OCI-LY7 (cell line): ENCODE measurements around the gene USP6NL. TPM values are rescaled to one million over a fixed set of nuclear protein-coding genes. Genes with fewer than 3 reads are reported as not detected.

Experiments
- BruUV-seq: library from RNA; stranded (reverse); fragments of 400-500 nt; replicated peaks from 2 replicates; lab custom pipeline; 2021; lab: Mats Ljungman, UMichigan
- CTCF ChIA-PET: fragments of 300-600 bp; sonication (Branson Sonifier 250); formaldehyde crosslinking; loops from one replicate; lab custom pipeline; 2022; ENCODE audit warnings: antibody characterized with exemption; ENCODE audit not compliant: unreplicated experiment; lab: Charles Lee
- POLR2A ChIA-PET: fragments of 300-600 bp; sonication (Branson Sonifier 250); formaldehyde crosslinking; loops from one replicate; lab custom pipeline; 2022; ENCODE audit warnings: antibody characterized with exemption; lab: Charles Lee
- DNase-seq: peaks from one replicate; pipeline ENCODE4 v3.0.0-alpha.2; 2015; ENCODE audit warnings: low spot score
- H2AFZ ChIP-seq: fragments of 200-600 bp; sonication (generic), shearing (Covaris generic); 2 replicates; pipeline ENCODE4 v1.6.1; 2014; ENCODE audit warnings: mild to moderate bottlenecking, antibody characterized with exemption, low read length, moderate library complexity
- H3K27ac ChIP-seq: fragments of 200-600 bp; sonication (generic); 2 replicates; pipeline ENCODE4 v1.5.1; 2014; ENCODE audit warnings: mixed run types, low read depth, mild to moderate bottlenecking, moderate library complexity, low read length, inconsistent platforms; ENCODE audit not compliant: poor library complexity, severe bottlenecking
- H3K36me3 ChIP-seq: fragments of 200-600 bp; sonication (generic); 2 replicates; pipeline ENCODE4 v1.6.1; 2014; ENCODE audit warnings: mild to moderate bottlenecking, antibody characterized with exemption, low read length, moderate library complexity, mixed read lengths; ENCODE audit not compliant: insufficient read depth
- H3K4me1 ChIP-seq: fragments of 200-600 bp; sonication (generic); 2 replicates; pipeline ENCODE4 v1.5.1; 2014; ENCODE audit warnings: mild to moderate bottlenecking, low read length; ENCODE audit not compliant: insufficient read depth, poor library complexity, severe bottlenecking
- H3K4me2 ChIP-seq: fragments of 200-600 bp; sonication (generic); 2 replicates; pipeline ENCODE4 v1.6.1; 2014; ENCODE audit warnings: mild to moderate bottlenecking, low read length
- H3K4me3 ChIP-seq: fragments of 200-600 bp; sonication (generic); 2 replicates; pipeline ENCODE4 v1.5.1; 2014; ENCODE audit warnings: mild to moderate bottlenecking, low read depth, low read length; ENCODE audit not compliant: poor library complexity, severe bottlenecking
- H3K79me2 ChIP-seq: fragments of 200-600 bp; sonication (generic); 2 replicates; pipeline ENCODE4 v1.6.1; 2016; ENCODE audit warnings: low read depth, mild to moderate bottlenecking, low read length, moderate library complexity, mixed read lengths; ENCODE audit not compliant: insufficient read depth
- H3K9me2 ChIP-seq: fragments of 200-600 bp; sonication (generic); 2 replicates; pipeline ENCODE4 v1.6.1; 2016; ENCODE audit warnings: mild to moderate bottlenecking, low read length, mixed read lengths; ENCODE audit not compliant: insufficient read depth
- H3K9me3 ChIP-seq: fragments of 200-600 bp; sonication (generic); 2 replicates; pipeline ENCODE4 v1.6.1; 2014; ENCODE audit warnings: mild to moderate bottlenecking, mixed run types, low read length, mixed read lengths
- H4K20me1 ChIP-seq: fragments of 200-600 bp; sonication (generic); 2 replicates; pipeline ENCODE4 v1.6.1; 2014; ENCODE audit warnings: mild to moderate bottlenecking, antibody characterized with exemption, low read length, moderate library complexity, mixed read lengths; ENCODE audit not compliant: insufficient read depth
- CTCF ChIP-seq: fragments of 200-600 bp; sonication (generic); conservative IDR thresholded peaks from 2 replicates; pipeline ENCODE4 v1.5.1; 2014; ENCODE audit warnings: mild to moderate bottlenecking, antibody characterized with exemption, low read length, moderate library complexity, mixed read lengths
- EZH2phosphoT487 ChIP-seq: fragments of 200-600 bp; sonication (generic); IDR thresholded peaks from 2 replicates; pipeline ENCODE4 v1.6.1; 2018; ENCODE audit warnings: low read depth, borderline replicate concordance, mild to moderate bottlenecking, mixed run types, antibody characterized with exemption, low read length, moderate library complexity, mixed read lengths
- intact Hi-C: fragments of 100-400 bp; cut with micrococcal nuclease; formaldehyde crosslinking; loops from one replicate; pipeline ENCODE4 v1.10.0; 2022; ENCODE audit not compliant: unreplicated experiment
- total RNA-seq, 2 experiments: library from RNA; depleted of rRNA in 1 of 2; stranded (reverse); fragments of >200 nt in 1 of 2; shearing (Covaris generic) in 1 of 2; gene quantifications; 2 replicates each; pipeline ENCODE4 v1.2.3, GENCODE V29; 2014 to 2022

USP6NL gene
- total RNA-seq, 2 experiments from 2014 or later, result 41.7 to 59.7 TPM

GRCh38 chr10:11510281-11510680 is 101.2 kb downstream of the USP6NL start:
- no peaks in the 10 kb centered on the region; the same call in 1 of the 2 replicates for H3K79me2 ChIP-seq
- no peak overlapping the region for H3K4me2 ChIP-seq
- H3K27ac ChIP-seq, result no peak overlapping the region
- no peak overlapping the region for H3K4me3 ChIP-seq
- no peak overlapping the region for H2AFZ ChIP-seq
- peaks cover 74% of the 10 kb centered on the region for H3K36me3 ChIP-seq
- no TSS peak for BruUV-seq
- TF ChIP-seq EZH2phosphoT487 (no peak), CTCF (no peak)
- intact Hi-C loops, result no loop called here
- ChIA-PET CTCF (no interaction called here), POLR2A (interaction anchor here (0.5 kb wide), 1 partner anchor 169 kb away, joined by 3 read pairs; no protein-coding TSS in a partner anchor)
- H4K20me1 ChIP-seq, result no peaks in the 10 kb centered on the region
- H3K4me1 ChIP-seq, result peaks cover 2% of the 10 kb centered on the region
- no peaks in the 10 kb centered on the region for H3K9me3 ChIP-seq
- H3K9me2 ChIP-seq, result no peaks in the 10 kb centered on the region
- DNase-seq, result no peak

GRCh38 chr10:11509036-11509435 is 102.4 kb downstream of the USP6NL start:
- Histone ChIP-seq H3K79me2 (no peaks in the 10 kb centered on the region; the same call in 1 of the 2 replicates), H3K9me2 (no peaks in the 10 kb centered on the region), H3K36me3 (peaks cover 75% of the 10 kb centered on the region), H3K9me3 (no peaks in the 10 kb centered on the region), H3K4me1 (no peaks in the 10 kb centered on the region), H3K4me3 (no peak overlapping the region), H4K20me1 (no peaks in the 10 kb centered on the region), H2AFZ (no peak overlapping the region), H3K27ac (no peak overlapping the region), H3K4me2 (no peak overlapping the region)
- ChIA-PET CTCF (no interaction called here), POLR2A (interaction anchor here (0.7 kb wide), 1 partner anchor 101 kb away, joined by 3 read pairs; no protein-coding TSS in a partner anchor)
- BruUV-seq, result no TSS peak
- no peak for TF ChIP-seq CTCF
- TF ChIP-seq EZH2phosphoT487, result no peak
- no peak for DNase-seq
- intact Hi-C loops, result loop anchor here (10.0 kb wide), 1 partner anchor 466 kb away; no protein-coding TSS in a partner anchor

GRCh38 chr10:11506247-11506789 is 105.1 kb downstream of the USP6NL start:
- DNase-seq, result no peak
- H2AFZ ChIP-seq, result no peak overlapping the region
- no peak overlapping the region for H3K4me3 ChIP-seq
- peaks cover 4% of the 10 kb centered on the region; the same call in 1 of the 2 replicates for H3K79me2 ChIP-seq
- no peaks in the 10 kb centered on the region for H4K20me1 ChIP-seq
- no TSS peak for BruUV-seq
- CTCF ChIA-PET, result no interaction called here
- H3K4me2 ChIP-seq, result no peak overlapping the region
- H3K9me3 ChIP-seq, result no peaks in the 10 kb centered on the region
- POLR2A ChIA-PET, result interaction anchor here (1.1 kb wide), 1 partner anchor 69 kb away, joined by 3 read pairs; no protein-coding TSS in a partner anchor
- H3K27ac ChIP-seq, result no peak overlapping the region
- peaks cover 75% of the 10 kb centered on the region for H3K36me3 ChIP-seq
- intact Hi-C loops, result loop anchor here (10.0 kb wide), 1 partner anchor 468 kb away; no protein-coding TSS in a partner anchor
- TF ChIP-seq CTCF (no peak), EZH2phosphoT487 (no peak)
- no peaks in the 10 kb centered on the region for H3K4me1 ChIP-seq
- H3K9me2 ChIP-seq, result no peaks in the 10 kb centered on the region
